ENCODE results near the gene HIVEP3. TPM values are rescaled to one million over a fixed set of nuclear protein-coding genes. Genes with fewer than 3 reads are reported as not detected.

HIVEP3 gene
- total and polyA plus RNA-seq, 2 experiments from 2014 or later: 0.57 to 5.9 TPM

GRCh38 chr1:41613689-41614574, 304.8 kb downstream of the HIVEP3 start:
- Histone ChIP-seq H3K36me3 (replicated peaks; ENCODE audit: insufficient read depth, low read depth) (no peaks in the 10 kb centered on the region), H3K4me1 (ENCODE audit: insufficient read depth) (no peaks in the 10 kb centered on the region), H3K4me3 (no peak overlapping the region), H2AFZ (no peak overlapping the region), H3K4me2 (no peak overlapping the region), H3K9me3 (ENCODE audit: low read depth) (no peaks in the 10 kb centered on the region), H3K27ac (no peak overlapping the region), H3K9me2 (replicated peaks; ENCODE audit: insufficient read depth) (no peaks in the 10 kb centered on the region), H3K27me3 (no peaks in the 10 kb centered on the region), H3K79me2 (no peaks in the 10 kb centered on the region), H4K20me1 (ENCODE audit: insufficient read depth, poor library complexity, severe bottlenecking) (no peaks in the 10 kb centered on the region)
- DNase-seq (ENCODE audit: low spot score): no peak
- TF ChIP-seq EZH2phosphoT487 (IDR thresholded peaks at IDR 0.05; ENCODE audit: low read depth, severe bottlenecking, unreplicated experiment) (no peak), EZH2 (IDR thresholded peaks at IDR 0.05; ENCODE audit: borderline replicate concordance) (no peak), CTCF (IDR thresholded peaks at IDR 0.05; ENCODE audit: poor library complexity) (no peak)
- WGBS (ENCODE audit: low lambda C conversion rate, missing lambda C conversion rate): 64% methylated on average over 10 of the region's 10 CpGs

DNA sequence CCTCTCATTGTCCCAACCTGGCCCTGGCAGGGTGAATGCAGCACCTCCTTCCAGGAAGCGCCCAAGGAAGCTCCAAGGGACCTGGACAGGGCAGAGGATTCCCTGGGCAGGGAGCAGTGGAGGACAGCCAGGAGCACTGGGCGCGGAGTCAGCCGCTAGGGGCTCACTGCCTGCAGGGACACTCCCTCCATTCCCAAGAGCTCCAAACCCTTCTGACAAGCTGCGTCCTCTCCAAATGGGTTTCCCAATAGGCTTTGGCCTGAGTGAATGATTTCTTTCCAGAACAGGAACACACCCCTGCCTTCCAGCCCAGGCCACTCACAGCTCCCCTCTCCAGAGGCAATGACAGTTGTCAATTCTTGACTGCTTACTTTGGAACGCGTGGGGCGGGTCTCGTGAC, 305.8 kb downstream of the HIVEP3 start:
- WGBS (ENCODE audit: low lambda C conversion rate, missing lambda C conversion rate): 94% methylated on average over 9 of the region's 9 CpGs
- H3K27me3 ChIP-seq: no peaks in the 10 kb centered on the region
- no peak overlapping the region for H3K4me3 ChIP-seq
- no peak overlapping the region for H3K4me2 ChIP-seq
- no peaks in the 10 kb centered on the region for H3K9me2 ChIP-seq (replicated peaks; ENCODE audit: insufficient read depth)
- DNase-seq (ENCODE audit: low spot score): no peak
- H3K36me3 ChIP-seq (replicated peaks; ENCODE audit: insufficient read depth, low read depth): no peaks in the 10 kb centered on the region
- no peaks in the 10 kb centered on the region for H3K4me1 ChIP-seq (ENCODE audit: insufficient read depth)
- no peak overlapping the region for H3K27ac ChIP-seq
- H2AFZ ChIP-seq: no peak overlapping the region
- H3K9me3 ChIP-seq (ENCODE audit: low read depth): no peaks in the 10 kb centered on the region
- no peaks in the 10 kb centered on the region for H4K20me1 ChIP-seq (ENCODE audit: insufficient read depth, poor library complexity, severe bottlenecking)
- TF ChIP-seq CTCF (IDR thresholded peaks at IDR 0.05; ENCODE audit: poor library complexity): no peak
- no peak for TF ChIP-seq EZH2phosphoT487 (IDR thresholded peaks at IDR 0.05; ENCODE audit: low read depth, severe bottlenecking, unreplicated experiment)
- no peak for TF ChIP-seq EZH2 (IDR thresholded peaks at IDR 0.05; ENCODE audit: borderline replicate concordance)
- no peaks in the 10 kb centered on the region for H3K79me2 ChIP-seq

DNA sequence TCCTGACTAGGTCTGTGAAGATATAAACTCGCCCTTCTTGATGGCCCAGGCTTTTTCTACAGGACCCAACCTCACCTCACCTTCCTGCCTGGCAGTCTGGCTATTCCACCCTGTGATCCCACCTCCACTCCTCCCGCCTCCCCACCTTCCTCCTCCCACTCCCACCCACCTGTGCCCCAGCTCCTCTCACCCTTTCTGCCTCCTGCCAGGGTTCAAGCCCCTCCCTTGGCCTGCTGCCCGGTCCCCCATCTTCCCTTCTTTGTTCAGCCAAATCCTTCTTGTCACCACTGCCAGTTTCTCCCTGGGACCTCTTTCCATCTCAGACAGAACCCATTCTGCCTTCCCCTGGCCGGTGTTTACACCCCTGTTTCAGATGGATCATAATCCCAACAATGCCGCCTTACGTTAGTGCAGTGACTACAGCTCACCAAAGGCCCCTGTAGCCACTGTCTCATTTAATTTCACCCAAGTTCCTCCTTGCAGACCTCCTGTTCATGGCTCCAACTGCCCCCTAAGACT, 306.7 kb downstream of the HIVEP3 start:
- Histone ChIP-seq H3K4me2 (no peak overlapping the region), H3K79me2 (no peaks in the 10 kb centered on the region), H2AFZ (no peak overlapping the region), H3K9me2 (replicated peaks; ENCODE audit: insufficient read depth) (no peaks in the 10 kb centered on the region), H3K27me3 (no peaks in the 10 kb centered on the region), H3K9me3 (ENCODE audit: low read depth) (no peaks in the 10 kb centered on the region), H3K27ac (no peak overlapping the region), H4K20me1 (ENCODE audit: insufficient read depth, poor library complexity, severe bottlenecking) (no peaks in the 10 kb centered on the region), H3K36me3 (replicated peaks; ENCODE audit: insufficient read depth, low read depth) (no peaks in the 10 kb centered on the region), H3K4me3 (no peak overlapping the region), H3K4me1 (ENCODE audit: insufficient read depth) (no peaks in the 10 kb centered on the region)
- no peak for TF ChIP-seq CTCF (IDR thresholded peaks at IDR 0.05; ENCODE audit: poor library complexity)
- TF ChIP-seq EZH2 (IDR thresholded peaks at IDR 0.05; ENCODE audit: borderline replicate concordance): no peak
- TF ChIP-seq EZH2phosphoT487 (IDR thresholded peaks at IDR 0.05; ENCODE audit: low read depth, severe bottlenecking, unreplicated experiment): no peak
- no peak for DNase-seq (ENCODE audit: low spot score)
- 96% methylated on average over 5 of the region's 6 CpGs for WGBS (ENCODE audit: low lambda C conversion rate, missing lambda C conversion rate)
